Loucy (cell line): Measurements from ENCODE around the gene PKD1L1.

ENCODE experiments used
- H2AFZ ChIP-seq: fragments of 200-600 bp; sonication (generic); 2 replicates; pipeline ENCODE4 v1.6.0; 2016; ENCODE audit warnings: antibody characterized with exemption, mild to moderate bottlenecking, low read length, moderate library complexity
- H3F3A ChIP-seq: fragments of 200-600 bp; 2 replicates; pipeline ENCODE4 v1.6.0; 2016; ENCODE audit warnings: antibody characterized with exemption, low read depth, mild to moderate bottlenecking
- H3K27me3 ChIP-seq: fragments of 200-600 bp; sonication (generic); 2 replicates; pipeline ENCODE4 v1.6.1; 2014; ENCODE audit warnings: low read length, mild to moderate bottlenecking; ENCODE audit not compliant: insufficient read depth, poor library complexity, severe bottlenecking
- H3K36me3 ChIP-seq: fragments of 200-600 bp; sonication (generic); 2 replicates; pipeline ENCODE4 v1.6.1; 2016; ENCODE audit warnings: low read length; ENCODE audit not compliant: insufficient read depth
- H3K4me1 ChIP-seq: fragments of 200-600 bp; sonication (generic); 2 replicates; pipeline ENCODE4 v1.5.1; 2014; ENCODE audit warnings: low read length, mild to moderate bottlenecking; ENCODE audit not compliant: insufficient read depth, poor library complexity, severe bottlenecking
- H3K4me2 ChIP-seq: fragments of 200-600 bp; sonication (generic); 2 replicates; pipeline ENCODE4 v1.6.0; 2014; ENCODE audit warnings: antibody characterized with exemption, low read length, low read depth, mild to moderate bottlenecking; ENCODE audit not compliant: poor library complexity, severe bottlenecking
- H3K4me3 ChIP-seq: fragments of 200-600 bp; sonication (generic); 2 replicates; pipeline ENCODE4 v1.5.1; 2014; ENCODE audit warnings: low read length, mild to moderate bottlenecking, mixed read lengths; ENCODE audit not compliant: poor library complexity, severe bottlenecking
- H3K79me2 ChIP-seq: fragments of 200-600 bp; sonication (generic); 2 replicates; pipeline ENCODE4 v1.6.1; 2014; ENCODE audit warnings: low read length; ENCODE audit not compliant: insufficient read depth
- H3K9ac ChIP-seq: fragments of 200-600 bp; sonication (generic); 2 replicates; pipeline ENCODE4 v1.6.0; 2014; ENCODE audit warnings: mild to moderate bottlenecking, low read depth, low read length, moderate library complexity; ENCODE audit not compliant: poor library complexity, severe bottlenecking
- H3K9me2 ChIP-seq: fragments of 200-600 bp; sonication (generic); replicated peaks from 2 replicates; pipeline ENCODE4 v1.6.1; 2016; ENCODE audit warnings: low read depth, low read length, mixed read lengths
- H3K9me3 ChIP-seq: fragments of 200-600 bp; sonication (generic); 2 replicates; pipeline ENCODE4 v1.6.1; 2014; ENCODE audit warnings: mild to moderate bottlenecking, antibody characterized with exemption, low read length, low read depth; ENCODE audit not compliant: insufficient read depth
- H4K20me1 ChIP-seq: fragments of 200-600 bp; sonication (generic); 2 replicates; pipeline ENCODE4 v1.6.0; 2014; ENCODE audit warnings: antibody characterized with exemption, low read length, mild to moderate bottlenecking; ENCODE audit not compliant: insufficient read depth, poor library complexity, severe bottlenecking
- CTCF ChIP-seq: fragments of 200-600 bp; sonication (generic); conservative IDR thresholded peaks from 2 replicates; pipeline ENCODE4 v1.5.1; 2014; ENCODE audit warnings: mild to moderate bottlenecking, antibody characterized with exemption, low read length
- EZH2phosphoT487 ChIP-seq: fragments of 200-600 bp; IDR thresholded peaks from 2 replicates; pipeline ENCODE4 v1.6.1; 2018; ENCODE audit warnings: antibody characterized with exemption, mild to moderate bottlenecking, moderate library complexity, borderline replicate concordance

PKD1L1 gene

GRCh38 chr7:47957156-47957555 is 8.9 kb upstream of the PKD1L1 start:
- H3K4me2 ChIP-seq = no peak overlapping the region
- H3K36me3 ChIP-seq = no peaks in the 10 kb centered on the region; the same call in 1 of the 2 replicates
- no peak overlapping the region for H2AFZ ChIP-seq
- no peaks in the 10 kb centered on the region for H4K20me1 ChIP-seq
- H3K9ac ChIP-seq = no peak overlapping the region
- H3K4me3 ChIP-seq = no peak overlapping the region
- no peaks in the 10 kb centered on the region for H3F3A ChIP-seq
- no peaks in the 10 kb centered on the region for H3K4me1 ChIP-seq
- H3K9me2 ChIP-seq = no peaks in the 10 kb centered on the region
- H3K9me3 ChIP-seq = no peaks in the 10 kb centered on the region
- no peaks in the 10 kb centered on the region for H3K79me2 ChIP-seq
- no peaks in the 10 kb centered on the region for H3K27me3 ChIP-seq
- TF ChIP-seq EZH2phosphoT487 (no peak), CTCF (no peak)

- Histone ChIP-seq H3K4me1 (no peaks in the 10 kb centered on the region), H3K36me3 (no peaks in the 10 kb centered on the region), H3K27me3 (no peaks in the 10 kb centered on the region), H3K9me2 (no peaks in the 10 kb centered on the region), H3K9ac (no peak overlapping the region), H3K4me3 (no peak overlapping the region), H4K20me1 (no peaks in the 10 kb centered on the region), H3K79me2 (no peaks in the 10 kb centered on the region), H3K4me2 (no peak overlapping the region), H3F3A (no peaks in the 10 kb centered on the region), H2AFZ (no peak overlapping the region), H3K9me3 (no peaks in the 10 kb centered on the region)
- TF ChIP-seq CTCF (no peak), EZH2phosphoT487 (no peak)
Measured at GRCh38 chr7:47956220-47956619, 8.0 kb upstream of the PKD1L1 start.

GRCh38 chr7:47954231-47954911 is 6.1 kb upstream of the PKD1L1 start:
- H3K79me2 ChIP-seq = no peaks in the 10 kb centered on the region
- H3K9ac ChIP-seq = no peak overlapping the region
- no peak for TF ChIP-seq EZH2phosphoT487
- no peak for TF ChIP-seq CTCF
- H3K4me3 ChIP-seq = no peak overlapping the region
- H3K27me3 ChIP-seq = no peaks in the 10 kb centered on the region
- H3K36me3 ChIP-seq = no peaks in the 10 kb centered on the region
- no peaks in the 10 kb centered on the region for H4K20me1 ChIP-seq
- H2AFZ ChIP-seq = no peak overlapping the region
- no peaks in the 10 kb centered on the region for H3K9me2 ChIP-seq
- H3K9me3 ChIP-seq = no peaks in the 10 kb centered on the region
- H3K4me1 ChIP-seq = no peaks in the 10 kb centered on the region
- H3F3A ChIP-seq = no peaks in the 10 kb centered on the region
- H3K4me2 ChIP-seq = no peak overlapping the region
